AG08395 (cell line): ENCODE data around the gene STXBP4.

Experiments used
- DNase-seq: peaks from one replicate; pipeline ENCODE4 v3.0.0; 2012; ENCODE audit warnings: mixed read lengths, low spot score

Gene STXBP4

DNA sequence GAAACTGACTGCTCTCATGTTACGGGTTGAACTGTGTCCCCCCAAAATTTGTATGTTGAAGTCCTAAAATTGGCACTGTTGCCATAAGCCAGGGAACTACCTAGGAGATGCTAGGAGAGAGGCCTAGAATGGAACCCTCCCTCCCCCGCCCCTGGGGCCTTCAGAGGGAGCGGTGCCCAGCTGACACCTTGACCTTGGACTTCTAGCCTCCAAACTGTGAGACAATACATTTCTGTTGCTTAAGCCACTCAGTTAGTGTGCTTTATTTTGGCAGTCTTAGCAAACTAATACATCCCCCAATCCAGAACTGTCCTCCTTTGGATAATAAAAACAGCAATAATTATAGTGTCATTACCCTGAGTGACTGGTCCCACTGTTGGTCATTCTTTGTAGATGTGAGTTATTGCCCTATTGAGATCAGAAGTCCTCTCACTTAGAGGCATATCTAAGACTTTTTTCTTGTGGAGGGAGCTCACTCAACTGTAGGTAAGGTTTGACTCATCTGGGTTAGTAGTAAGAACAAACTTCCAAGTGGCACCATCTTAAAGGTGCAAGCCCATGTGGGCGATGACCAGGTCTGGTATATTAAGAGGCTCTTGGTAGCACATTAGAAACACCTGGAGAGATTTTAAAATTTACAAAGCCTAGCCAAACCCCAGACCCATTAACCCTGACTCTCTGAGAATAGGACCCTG lies 203.2 kb downstream of the STXBP4 start:
- DNase-seq, result no peak

DNA sequence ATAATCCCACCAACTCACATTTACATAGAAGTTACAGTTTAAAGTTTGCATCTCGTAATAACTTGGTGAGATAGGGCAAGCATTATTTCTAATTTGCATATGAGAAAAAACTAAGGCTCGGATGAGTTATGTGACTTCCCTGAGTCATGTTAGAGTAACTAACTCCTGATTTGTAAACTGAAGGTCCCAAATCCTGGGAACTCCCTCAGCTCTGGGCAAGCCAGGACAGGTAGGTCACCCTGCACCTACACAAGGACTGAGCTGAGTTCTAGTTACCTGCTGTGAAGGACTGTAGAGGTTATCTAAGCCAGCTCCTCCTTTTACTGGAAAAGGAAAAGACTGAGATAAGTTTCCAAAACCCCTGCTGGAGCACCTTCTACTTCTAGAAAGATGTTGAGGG lies 204.0 kb downstream of the STXBP4 start:
- no peak for DNase-seq

DNA sequence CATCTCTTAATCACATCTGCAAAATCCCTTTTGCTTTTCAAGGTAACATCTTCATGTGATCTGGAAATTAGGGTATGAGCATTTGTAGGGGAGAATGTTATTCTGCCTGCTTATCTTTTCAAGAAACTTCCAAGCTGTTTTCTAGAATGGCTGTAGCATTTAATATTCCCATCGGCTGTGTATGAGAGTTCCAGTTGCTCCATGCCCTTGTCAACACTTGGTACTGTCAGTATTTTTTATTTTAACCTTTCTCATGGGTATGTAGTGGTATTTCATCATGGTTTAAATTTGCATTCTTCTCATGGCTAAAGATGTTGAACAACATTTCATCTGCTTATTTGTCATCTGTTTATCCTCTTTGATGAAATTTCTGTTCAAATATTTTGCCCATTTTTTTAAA lies 205.6 kb downstream of the STXBP4 start:
- DNase-seq, result no peak

DNA sequence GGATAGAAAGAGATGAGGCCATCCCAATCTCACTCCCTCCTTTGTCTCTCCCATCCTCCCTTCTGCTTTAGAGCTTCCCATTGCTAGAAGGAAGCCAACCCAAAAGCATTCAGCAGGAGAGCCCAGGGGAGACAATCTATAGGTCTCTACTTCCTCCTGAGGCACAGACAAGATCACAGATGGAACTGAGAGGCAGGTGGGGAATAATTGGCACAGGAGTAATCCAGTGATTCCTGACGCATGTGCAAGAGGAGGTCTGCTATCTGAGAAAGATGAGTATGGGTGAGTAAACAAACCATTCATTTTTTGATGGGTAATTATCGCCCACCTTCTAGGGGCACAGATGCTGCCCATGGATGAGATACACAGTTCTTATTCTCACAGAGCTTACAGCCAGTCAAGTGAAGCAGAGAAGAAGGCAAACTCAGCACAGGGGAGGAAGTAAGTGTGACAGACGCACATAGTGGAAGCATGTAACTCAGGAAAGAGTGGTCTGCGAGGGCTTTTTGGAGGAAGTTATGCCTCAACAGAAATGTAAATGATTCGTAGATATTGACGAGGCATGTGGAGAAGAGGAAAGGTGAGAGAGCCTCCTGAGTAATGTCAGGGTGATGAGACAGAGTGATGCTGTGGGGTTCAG lies 207.3 kb downstream of the STXBP4 start:
- no peak for DNase-seq

DNA sequence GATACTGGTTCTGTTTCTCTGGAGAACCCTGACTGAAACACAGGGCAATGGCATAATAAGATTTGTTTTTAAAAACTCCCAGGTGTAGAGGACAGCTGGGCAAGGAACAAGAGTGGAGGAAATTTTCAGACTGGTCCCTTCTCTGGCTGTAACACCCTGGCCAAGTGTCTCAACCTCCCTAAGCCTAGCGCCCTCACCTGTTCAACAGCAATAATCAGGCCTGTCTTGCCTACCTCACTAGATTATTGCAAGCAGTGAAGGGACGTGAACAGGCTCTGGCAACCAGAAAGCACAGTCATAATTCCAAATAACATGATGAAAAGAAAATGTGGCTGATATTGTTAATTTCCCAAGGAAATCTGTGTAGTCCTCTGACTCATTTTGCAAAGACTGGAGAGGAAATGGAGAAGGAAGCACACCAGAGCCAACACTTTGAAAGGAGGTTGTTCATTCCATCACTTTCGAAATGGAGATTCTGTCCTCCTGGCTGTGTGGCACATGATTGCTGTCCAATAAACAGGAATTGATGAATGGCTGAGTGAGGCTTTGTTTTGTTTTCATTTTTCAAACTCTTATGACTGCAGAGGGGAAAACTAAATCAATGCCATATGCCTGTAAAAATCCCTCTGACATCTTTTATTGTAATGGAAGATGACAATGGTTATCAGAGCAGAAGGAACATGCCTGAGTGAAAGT lies 208.7 kb downstream of the STXBP4 start:
- peak; percentile 27 for DNase-seq

DNA sequence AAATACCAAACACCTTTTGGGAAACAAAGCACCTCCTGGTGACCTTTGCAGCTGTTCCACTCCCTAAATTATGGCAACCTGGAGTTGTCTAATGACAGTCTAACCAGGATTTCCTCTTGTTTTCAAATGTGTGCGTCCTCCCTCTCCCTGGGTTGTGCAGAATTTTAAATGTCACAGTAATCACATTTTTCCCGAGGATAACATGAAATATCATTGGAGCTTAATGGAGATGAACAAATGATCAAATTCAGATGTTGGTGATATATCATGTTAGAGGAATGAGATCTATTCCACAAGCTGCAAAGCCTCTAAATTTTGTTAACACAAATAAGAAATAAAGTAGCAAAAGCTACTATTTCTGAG lies 209.3 kb downstream of the STXBP4 start:
- no peak for DNase-seq

DNA sequence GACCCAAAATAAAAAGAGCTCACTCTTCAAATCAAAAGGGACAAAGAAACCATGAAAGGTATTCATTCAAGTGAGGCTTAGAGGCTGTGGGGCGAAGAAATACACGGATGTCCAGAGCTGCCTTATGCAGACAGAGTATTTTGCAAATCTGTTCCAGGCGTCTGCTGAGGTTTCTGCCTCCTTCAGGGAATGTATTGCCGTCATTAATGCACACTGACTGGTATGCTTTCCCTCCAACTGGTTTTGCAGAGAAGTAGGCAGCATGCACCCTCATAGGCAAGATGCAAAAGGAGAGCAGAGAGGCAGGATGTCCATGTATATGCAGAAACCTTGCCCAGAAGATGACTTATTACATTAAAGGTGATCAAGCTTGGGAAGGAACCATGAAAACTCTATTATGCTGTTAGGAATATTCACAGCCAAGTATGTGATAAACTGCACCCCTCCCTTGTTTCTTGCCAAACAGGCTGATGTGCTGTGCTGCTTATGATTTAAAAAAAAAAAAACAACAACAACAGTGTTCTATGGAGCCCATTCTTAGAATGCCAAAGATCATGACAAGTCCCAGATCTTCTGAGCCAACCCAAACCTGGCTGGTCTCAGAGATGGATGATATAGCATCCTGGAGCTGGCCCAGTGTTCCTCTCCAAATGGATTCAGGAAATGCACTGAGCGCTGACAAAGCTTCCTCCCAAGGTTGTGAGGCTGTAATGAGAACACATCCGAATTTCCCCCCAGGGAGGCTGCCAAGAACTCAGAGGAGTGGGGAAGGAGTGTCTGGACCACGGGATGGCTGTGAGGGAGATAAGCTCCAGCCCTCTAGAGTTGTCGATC lies 218.6 kb downstream of the STXBP4 start:
- DNase-seq, result no peak

DNA sequence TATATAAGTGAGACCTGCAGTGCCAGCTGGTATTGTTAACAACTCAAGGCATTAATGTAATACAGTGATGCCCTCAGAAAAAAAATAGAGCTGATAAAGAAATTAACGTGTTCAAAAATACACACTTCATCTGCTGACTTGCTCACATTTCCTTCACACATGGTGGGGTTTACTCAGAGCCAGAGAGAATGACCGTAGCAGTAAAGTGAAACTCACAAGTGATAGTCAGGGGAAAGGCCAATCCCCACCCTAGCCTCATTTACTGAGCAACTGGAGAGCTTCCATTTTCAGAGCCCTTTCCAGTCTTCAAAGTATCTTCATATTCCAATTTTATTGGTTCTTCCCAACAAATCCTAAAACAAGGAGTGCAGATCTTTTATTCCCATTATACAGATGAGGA lies 222.2 kb downstream of the STXBP4 start:
- DNase-seq, result no peak

DNA sequence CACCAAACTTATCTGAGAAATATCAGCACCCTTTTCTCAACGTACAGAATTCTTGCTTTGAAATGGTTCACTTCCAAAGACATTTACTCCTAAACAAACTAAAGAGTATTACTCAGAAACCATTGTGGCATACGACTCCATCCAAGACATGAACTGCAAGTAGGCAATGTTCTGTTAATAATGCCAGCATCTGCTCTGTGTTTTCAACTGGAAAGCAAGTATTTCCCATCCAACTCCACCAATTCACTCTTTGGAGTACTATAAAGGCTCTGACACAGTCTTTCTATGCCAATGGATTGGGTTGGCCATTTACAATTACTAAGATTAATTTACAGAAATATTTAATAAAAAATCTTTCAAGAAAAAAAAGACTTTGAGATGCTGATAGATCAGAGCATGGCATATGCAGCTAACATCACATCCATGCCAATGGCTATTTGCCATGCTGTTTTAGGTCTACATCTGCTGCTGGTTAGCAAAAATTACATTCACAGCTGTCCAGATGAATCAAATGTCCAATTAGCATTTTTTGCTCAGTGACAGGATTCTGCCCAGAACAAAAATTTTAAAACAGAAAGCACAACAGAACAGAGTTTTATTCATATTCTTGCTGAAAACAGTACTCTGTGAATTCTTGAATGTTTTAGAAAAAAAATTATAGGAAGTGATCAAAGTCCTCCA lies 230.3 kb downstream of the STXBP4 start:
- no peak for DNase-seq

DNA sequence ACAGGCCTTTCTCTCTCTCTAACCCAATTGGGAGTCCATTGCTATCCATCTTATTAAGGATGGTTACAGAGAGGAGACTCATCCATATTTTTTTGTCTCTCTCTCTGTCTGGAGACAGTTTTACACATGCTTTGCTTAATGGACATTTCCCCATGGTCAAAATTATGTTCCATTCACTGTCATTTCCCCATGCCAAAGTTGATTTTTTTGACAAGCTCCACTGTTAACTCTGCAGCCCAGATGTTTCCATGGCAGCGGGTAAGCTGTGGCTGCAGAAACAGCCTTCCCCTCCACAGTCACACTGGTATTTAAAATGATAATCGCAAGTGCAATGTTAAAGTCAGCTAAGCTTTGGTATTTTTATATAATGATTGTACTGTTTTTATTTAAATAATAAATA lies 232.3 kb downstream of the STXBP4 start:
- no peak for DNase-seq

DNA sequence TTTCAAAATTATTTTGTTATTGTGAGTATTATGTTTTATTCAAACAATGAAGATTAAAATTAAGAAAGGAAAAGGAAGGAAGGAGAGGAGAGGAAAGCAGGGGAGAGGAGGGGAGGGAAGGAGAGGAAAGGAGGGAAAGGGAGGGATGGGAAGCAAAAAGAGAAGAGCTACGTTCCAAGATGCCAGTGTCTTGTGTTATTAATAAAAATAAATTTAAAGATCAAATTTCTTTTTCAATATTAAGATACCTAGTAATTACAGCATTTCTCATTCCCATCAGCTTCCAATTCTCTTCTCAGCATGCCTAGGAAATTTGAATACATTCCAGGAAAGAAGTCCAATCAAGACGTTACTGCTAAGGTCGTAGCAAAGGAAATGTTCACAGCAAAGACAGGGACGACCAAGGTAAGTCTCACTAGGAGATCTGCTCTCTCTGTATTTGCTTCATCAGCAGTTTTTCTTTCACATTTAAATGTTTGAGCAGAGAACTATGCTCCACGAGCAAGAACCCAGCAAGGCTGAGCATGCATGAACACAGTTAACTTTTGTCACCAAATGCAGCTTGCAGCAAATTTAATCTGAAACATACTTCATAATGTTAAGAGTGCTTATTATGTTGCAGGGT lies 232.9 kb downstream of the STXBP4 start:
- DNase-seq, result no peak

DNA sequence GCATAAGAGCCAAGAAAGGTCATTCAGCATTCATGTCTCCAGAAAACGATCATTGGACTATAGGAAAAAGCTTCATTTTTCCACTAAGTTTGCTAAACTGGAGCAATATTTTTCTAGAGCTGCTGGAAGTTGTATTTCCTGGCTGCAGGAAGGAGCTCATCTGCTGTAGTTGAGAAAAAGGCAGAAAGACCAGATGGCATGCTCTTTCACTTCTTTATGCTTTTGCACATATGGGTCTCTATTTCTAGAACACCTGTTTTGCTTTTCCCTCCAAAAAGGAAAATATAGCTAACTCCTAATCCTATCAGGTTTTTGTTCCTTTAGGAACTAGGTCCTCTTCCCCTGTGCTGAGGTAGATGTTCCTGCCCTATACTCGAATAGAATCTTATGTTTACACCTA lies 234.3 kb downstream of the STXBP4 start:
- DNase-seq, result no peak

DNA sequence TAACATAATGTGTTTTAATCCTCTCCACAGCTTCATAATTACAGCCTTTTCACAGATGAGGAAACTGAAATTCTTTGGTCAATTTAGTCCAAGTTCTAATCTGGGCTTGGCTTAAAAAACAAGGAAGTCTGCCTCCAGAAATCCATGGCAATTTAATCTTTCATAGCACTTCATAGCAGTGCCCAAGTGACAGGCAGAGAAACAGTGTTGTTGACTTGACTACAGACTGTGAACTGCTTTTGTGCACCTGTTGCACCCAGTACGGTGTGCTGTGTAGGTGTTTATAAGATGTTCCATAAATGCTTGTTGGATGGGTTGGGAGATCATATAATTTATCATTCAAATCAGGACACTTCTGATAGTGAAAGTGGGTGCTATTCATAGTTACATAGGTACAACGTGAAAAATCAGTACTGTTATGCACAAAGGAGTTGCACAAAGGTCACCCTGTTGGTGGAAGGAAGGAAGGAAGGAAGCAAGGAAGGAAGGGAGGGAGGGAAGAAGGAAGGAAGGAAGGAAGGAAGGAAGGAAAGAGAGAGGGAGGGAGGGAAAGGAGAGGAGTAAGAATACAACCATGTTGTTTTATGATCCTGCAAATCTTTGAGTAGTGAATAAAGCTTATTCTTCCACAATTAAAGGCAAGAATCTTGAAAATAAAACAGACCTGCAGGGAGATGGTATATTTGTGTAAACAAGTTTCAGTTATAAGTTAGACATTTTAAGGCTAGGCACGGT lies 239.7 kb downstream of the STXBP4 start:
- no peak for DNase-seq

DNA sequence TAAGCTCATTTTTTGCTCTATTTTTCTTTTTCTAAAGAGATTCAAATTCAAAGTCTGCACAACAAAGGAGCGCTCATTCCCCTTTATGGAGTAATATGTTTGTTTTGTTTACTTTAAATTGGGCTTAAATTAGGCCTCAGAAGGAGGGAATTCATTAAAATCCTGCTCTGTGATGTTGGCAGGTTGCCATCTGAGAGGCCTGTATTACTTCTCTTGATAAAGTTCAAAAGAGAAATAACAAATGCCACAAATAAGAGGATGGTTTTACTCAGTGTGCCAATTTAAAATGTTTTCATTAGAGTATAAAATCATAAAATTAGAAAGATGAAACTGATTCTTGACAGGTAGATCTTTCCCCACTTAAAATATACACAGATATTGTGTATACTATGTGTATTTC lies 241.7 kb downstream of the STXBP4 start:
- DNase-seq, result no peak

DNA sequence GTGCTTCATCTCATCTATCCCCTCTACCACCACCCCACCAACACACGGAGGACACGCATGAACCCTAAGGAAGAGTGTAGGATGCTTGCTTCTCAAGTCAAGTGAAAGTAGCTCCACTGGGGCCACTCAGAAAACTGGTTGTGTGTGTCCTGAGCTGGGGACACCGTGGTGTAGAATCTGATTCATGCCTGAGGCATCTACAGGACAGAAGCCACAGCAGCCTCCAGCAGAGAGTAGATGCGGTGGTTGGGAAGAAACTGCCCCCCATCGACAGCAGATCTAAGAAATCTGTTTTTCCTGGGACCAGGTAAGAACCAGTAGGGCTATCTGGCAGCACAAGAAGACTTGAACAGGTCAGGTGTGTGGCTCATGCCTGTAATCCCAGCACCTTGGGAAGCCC lies 244.3 kb downstream of the STXBP4 start:
- DNase-seq, result no peak

DNA sequence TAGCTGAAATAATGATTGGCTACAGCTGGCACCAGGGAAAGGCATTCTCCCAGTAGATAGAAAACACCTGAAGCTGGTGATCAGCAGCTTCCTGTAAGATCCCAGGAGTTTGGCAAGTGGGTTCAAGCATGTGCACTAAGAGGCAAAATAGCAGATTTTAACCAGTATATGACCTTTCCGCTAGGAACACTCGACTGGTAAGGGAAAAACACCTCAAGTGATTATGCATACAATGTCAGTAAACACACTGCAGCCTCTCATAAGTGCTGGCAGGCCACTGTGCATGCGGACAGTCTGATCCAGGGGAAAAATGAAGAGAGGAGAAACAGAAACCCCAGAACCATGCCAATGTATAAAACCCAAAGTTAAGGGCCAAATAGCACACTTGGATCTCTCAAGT lies 247.1 kb downstream of the STXBP4 start:
- DNase-seq, result no peak

DNA sequence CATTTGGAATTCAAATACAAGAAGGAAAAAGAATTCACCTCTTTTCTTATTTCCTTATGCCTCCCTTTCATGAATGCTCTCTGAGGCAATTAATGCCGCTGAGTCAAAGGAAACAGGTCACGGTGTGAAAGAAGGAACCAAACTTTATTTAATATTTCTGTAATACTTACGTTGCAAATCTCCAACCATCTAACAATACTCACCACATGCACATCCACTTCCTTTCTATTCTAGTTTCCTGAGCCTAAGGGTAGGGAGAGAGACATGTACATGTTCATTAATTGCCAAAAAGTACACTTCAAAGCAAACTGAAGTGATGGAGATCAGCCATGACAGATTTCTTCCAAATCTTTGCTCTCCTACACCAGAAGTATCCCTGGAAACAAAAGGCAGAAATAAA lies 248.3 kb downstream of the STXBP4 start:
- DNase-seq, result no peak

DNA sequence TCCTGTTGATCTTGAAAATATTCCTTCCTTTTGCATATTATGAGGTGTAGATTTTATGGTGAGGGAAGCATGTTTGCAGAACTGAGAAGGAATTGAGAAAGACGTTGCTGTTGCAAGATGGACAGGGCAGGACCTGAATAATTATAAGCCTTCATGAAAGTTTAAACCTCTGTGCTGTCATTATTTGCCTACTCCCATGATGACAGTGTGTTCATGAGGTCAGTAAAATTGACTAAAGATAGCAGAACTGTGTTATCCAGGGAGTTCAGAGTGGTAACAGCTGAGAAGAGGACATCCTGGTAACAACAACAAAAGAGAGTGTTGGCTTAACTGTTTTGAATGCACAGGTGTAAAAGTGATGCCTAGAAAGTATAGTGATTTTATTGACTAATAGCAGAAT lies 250.9 kb downstream of the STXBP4 start:
- no peak for DNase-seq

DNA sequence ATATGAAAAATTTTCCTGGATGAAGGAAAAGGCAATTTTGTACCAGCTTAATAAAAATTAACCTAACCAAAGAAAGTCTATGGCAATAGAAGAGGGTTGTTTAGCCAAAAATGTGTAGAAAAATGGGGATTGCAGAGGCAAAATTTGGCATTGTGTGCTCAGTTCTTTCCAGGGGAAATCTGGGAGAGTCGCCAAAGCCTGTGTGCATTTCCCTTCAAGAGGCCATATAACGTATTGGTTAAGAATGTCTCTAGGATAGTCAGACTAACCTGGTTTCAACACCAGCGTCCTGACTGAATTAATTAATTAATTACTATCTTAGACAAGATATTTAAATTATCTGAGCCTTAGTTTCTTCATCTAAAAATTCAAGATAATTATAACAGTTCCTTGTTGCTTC lies 251.4 kb downstream of the STXBP4 start:
- no peak for DNase-seq
